Hematopoietic multipotent progenitor cell (in vitro differentiated cells): Measurements from ENCODE around the gene CEP120. TPM values are rescaled to one million over a fixed set of nuclear protein-coding genes. Genes with fewer than 3 reads are reported as not detected.
"Not testable (repeated sequence)": the region's sequence is repeated elsewhere in the genome, so short reads cannot be mapped to it uniquely, and the experiment has no call there.

Experiments used
- DNase-seq, 3 donors: peaks; one replicate each; pipeline ENCODE4 v3.0.0-alpha.2; 2011 to 2015; ENCODE audit warnings: low read depth in 2 of 3, low spot score in 2 of 3
- total RNA-seq: library from RNA; depleted of rRNA; stranded (reverse); fragments of >200 nt; gene quantifications from one replicate; pipeline ENCODE4 v1.2.3, GENCODE V29; 2012

Gene CEP120
- total RNA-seq, 1 donor: 14.3 TPM

DNA sequence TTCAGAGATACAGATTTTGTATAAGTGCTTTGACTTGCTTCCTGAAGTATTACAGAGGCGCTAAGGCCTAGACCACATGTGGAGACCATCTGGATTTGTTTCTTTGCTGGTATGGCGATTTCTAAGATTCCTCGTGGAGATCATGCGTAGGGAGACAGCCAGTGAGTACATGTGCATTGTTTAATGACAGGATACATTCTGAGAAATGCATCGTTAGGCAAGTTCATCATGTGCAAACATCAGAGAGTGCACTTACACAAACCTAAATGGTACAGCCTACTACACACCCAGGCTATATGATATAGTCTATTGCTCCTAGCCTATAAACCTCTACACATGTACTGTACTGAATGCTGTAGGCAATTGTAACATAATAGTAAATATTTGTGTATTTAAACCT lies 16.5 kb upstream of the CEP120 start:
- no peak for DNase-seq

DNA sequence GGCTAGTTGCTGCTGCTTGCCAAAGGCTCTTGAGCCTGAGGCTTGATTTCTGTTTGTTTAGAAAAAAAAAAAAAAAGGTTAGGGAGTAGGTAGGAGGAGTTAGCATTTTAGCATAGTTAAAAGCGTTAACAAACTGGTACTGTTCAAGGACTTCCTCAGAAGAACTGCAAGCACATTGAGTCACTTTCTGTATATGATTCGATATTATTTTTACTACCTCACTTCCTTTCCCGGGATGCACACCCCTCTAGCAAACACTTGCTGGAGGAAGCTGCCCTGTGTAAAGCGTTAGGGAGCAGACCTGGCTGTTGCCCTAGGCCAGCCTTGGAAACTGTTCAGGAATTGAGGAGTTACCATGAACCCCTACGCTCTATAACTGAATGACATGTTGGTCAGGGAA lies 15.7 kb upstream of the CEP120 start:
- no peak for DNase-seq

DNA sequence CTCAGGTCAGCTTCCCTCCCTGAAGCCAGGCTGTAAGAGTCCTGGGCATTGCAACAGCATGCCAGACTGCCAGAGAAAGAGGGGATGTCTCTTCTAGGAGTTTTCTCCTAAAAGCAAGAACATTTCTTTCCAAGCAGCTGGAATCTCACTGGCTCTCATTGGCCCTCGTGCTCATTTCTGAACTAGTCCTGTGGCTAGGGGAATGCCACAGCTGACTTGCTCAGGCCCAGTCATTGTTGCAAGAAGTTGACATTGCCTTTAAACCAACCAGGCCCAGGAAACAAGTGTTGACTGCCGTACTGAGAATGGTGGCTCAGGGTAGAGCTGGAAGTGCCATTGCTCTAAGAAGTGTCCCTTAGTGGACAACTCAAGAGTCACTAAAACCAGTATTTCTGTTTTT lies 15.0 kb upstream of the CEP120 start:
- DNase-seq: no peak

DNA sequence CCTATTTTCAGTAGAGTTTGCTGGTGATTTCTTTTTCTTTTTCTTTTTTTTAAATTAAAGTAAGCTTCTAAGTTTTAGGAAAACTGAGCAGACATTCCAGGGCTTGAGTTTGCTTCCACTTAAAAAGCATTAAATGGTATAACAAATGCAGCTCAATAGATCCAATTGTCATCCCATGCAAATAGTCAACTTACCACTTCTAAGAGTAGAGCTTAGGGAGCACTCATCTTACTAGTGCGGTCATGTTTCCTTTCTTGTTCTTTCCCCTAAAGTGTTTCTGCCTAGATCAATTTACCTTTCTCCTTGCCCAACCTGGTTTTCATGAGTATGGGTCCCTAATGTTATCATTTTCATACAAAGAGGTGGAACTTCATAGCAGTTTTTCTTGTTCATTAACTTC lies 13.0 kb upstream of the CEP120 start:
- DNase-seq: no peak

DNA sequence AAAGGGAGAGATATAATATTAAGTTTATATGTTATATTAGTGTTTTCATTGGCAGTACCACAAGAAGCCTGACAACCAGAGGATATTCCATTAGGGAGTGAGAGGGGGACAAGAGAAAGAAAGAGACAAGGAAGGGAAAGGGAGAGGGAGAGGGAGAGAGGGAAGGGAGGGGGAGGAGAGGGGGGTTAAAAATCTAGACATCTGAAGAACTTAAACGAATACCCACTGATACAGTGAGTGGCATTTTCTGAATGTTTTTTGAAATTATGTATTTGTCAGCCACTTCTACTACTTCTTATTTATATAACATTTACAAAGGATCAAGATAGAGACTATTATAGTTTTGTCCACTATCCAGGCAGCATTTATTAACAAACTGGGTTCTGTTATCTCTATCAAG lies 11.6 kb upstream of the CEP120 start:
- DNase-seq: no peak

DNA sequence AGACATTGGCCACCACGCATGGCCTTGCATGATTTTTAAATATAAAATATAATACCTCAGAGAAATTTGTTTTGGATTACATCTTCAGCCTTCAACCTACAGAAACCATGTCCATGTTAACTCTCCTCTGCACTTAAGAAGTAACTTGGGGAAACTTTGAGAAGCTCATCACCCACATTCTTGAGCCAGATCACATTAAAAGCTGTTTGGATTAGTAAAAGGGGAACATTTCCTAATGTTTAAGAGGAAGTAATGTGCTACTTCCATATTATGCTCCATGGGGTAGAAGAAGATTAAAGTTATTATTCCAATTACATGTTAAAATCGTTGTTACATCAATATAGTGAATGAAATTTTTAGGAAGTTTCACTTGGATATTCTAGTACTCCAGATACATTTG lies 10.4 kb upstream of the CEP120 start:
- no peak for DNase-seq

DNA sequence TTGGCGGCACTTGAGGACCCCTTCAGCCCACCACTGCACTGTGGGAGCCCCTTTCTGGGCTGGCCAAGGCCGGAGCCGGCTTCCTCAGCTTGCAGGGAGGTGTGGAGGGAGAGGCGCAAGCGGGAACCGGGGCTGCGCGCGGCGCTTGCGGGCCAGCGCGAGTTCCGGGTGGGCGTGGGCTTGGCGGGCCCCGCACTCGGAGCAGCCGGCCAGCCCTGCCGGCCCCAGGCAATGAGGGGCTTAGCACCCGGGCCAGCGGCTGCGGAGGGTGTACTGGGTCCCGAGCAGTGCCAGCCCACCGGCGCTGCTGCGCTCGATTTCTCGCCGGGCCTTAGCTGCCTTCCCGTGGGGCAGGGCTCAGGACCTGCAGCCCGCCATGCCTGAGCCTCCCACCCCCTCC lies 7.2 kb upstream of the CEP120 start:
- not testable (repeated sequence) for DNase-seq

DNA sequence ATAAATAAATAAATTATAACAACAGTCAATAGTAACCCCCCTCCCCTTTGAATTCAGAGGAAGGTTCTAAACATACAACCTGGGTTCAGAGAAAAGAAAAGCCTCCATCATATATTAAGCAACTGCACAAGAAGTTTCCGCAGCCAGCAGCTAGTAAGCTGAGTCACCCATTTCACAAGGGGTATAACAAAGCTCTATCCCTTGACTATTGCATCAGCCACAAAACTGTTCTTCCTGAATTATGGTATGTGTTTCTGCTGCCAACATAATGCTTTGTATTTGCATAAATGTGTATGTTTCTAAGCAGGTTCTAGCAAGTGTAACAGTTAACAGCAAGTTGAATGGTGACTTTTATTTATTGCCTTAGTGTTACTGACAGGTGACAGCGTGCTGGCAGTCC lies 6.8 kb upstream of the CEP120 start:
- peak in 1 of 3 donors; percentile 7 for DNase-seq

DNA sequence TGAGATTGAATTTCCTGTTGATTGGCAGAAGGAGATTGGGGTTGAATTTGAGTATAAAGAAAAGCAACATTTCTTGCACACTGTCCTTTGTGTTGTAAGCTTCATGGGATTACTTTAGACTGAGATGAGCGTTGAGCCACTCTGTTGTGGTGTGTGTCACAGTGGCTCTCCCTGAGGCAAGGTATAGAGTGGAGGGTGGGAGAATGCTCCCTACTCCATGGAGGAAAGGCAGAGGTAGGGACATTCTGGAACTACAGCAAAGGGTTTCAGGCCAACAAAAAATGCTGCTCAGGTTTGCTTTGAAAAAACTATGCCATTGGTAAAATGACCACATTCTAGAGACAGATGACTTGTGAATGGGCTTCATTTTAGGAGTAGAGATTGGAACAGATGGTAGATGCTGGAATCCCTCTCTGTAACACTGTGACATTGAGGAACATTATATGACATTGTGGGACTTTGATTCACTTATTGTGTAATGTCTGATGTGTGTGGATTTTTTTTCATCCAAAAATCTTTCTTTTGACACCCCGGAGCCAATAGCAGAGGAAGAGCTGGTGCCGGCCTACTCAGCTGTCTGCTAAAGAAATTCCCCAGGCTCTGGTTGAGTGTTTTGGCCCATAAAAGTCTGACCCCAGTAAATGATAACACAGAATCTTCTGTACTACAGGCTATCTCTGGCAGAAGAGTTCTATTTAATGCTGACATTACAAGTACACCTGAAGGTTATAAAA lies 6.2 kb upstream of the CEP120 start:
- DNase-seq: no peak

DNA sequence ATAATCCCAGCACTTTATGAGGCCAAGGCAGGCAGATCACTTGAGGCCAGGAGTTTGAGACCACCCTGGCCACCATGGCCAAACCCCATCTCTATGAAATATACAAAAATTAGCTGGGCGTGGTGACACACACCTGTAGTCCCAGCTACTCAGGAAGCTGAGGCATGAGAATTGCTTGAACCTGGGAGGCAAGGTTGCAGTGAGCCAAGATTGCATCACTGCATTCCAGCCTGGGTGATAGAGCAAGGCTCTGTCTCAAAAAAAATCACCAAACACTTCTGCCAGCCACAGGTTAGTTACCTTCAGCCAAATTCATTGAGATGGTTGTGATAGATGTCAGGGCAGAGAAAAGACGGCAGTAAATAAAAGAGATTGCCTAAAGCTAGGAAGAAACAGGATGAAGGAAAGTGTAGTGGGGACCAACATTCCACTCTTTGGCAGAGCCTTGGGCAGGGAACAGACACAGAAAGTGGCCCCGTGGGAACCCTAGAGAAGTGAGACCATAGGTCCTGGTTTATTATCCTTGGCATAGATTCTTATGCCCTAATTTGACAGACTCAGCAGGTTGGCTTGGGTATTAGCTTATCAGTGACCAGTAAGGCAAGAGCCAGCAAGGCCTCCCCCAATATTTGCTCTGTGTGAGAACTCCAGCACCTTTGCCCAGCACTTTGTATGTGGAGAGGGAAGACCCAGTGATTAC lies 5.5 kb upstream of the CEP120 start:
- DNase-seq: no peak

DNA sequence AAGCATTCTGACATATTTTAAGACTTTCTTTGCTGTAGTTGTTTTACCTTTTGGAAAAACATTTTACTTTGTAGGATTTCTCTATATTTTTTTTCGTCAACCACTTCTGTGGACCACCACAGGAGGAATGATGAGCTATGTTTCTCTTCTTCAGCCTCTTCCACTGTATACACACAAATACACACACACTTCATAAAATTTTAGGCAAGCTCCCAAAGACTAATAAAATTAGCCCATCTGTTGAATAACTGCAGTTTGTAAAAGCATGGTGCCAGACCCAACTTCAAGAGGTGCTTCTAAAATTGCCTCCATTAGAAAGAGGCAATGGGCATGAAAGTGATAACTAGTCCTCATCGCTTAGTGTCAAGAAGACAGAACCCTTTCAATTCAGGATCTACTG lies 4.1 kb upstream of the CEP120 start:
- no peak for DNase-seq

DNA sequence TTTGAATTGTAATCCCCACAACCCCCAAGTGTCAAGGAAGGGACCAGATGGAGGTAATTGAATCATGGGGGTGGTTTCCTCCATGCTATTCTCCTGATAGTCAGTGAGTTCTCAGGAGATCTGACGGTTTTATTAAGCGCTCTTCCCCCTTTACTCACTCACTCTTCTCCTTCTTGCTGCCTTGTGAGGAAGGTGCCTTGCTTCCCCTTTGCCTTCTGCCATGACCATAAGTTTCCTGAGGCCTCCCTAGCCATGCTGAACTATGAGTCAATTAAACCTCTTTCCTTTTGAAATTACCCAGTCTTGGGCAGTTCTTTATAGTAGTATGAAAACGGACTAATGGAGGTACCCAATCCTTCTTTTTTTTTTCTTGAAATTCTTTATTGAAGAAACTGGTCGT lies 2.2 kb upstream of the CEP120 start:
- peak in 1 of 3 donors; percentile 10 for DNase-seq

DNA sequence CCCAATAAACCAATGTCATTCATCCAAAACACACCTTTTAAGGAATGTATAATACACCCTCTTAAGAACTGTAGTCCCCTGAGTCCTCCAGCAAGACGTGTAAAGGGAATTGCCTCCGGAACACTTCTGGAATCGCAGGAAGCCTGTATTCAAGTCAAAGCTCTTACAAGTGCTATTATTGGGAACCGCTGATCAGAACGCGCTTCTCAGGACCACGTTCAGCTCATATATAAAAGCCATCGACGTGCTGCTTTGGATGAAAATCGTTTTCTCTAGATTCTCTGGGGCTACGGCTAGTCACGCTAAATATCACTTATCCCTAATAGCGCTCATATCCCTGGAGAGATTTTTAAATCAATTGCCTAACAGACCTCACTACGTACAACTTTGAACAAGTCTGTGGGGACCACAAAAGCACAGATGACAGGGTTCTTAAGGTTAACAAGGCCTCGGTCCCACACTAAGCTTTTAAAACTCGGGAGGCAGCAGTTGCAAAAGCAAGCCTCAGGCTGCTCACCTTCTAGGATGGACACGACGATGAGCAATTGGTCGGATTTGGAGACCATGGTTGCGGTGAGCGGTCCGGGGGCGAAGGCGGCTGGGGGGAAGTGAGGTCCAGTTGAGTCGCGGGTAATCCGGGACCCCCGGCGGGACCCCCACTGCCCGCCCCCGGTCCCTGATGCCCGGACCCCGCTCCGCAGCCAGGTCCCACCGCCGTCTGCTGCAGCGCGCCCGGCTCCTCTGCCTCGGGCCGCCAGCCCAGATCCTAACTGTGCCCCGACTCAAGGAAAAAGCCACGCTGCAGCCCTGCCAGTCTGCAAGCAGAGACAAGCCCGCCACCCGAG lies 548 bp downstream of the CEP120 start:
- DNase-seq: peak; percentile 16 to 34 (median 17)

DNA sequence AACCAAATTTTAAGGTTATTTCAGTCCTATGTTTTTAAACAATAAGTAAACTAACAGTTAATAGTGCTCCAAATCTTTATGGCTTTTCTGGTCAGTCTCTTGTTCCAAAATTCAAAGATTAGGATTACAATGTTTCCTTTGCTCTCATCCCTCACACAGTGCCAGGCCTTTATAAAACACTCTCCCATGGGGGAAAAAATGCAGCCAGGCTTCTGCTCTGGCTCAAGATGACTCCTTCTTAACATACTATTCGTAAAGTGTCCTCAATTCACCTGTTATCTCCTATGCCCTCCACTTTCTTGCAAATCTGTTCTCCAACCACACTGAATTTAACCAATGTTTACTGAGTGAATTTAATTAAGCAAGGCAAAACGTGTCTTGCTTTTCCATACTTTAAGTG lies 1.4 kb downstream of the CEP120 start:
- DNase-seq: no peak

DNA sequence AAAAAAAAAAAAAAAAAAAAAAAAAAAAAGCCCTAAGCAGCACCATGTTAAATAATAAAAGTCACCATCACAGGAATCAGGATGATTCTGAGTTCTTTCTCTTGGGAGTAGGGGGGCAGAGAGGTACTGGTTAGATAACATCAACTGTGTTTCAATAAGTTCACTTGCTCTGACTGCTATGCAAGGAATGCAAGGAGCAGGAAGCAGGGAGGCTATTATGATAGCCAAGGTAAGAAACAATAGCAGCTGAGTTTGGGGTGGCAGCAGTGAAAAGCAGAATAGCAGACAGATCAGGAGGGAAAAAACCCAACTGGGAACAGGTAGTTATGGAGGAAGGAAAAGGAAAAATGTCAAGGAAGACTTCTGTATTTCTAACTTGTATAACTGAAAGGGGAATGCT lies 8.2 kb downstream of the CEP120 start:
- DNase-seq: no peak

DNA sequence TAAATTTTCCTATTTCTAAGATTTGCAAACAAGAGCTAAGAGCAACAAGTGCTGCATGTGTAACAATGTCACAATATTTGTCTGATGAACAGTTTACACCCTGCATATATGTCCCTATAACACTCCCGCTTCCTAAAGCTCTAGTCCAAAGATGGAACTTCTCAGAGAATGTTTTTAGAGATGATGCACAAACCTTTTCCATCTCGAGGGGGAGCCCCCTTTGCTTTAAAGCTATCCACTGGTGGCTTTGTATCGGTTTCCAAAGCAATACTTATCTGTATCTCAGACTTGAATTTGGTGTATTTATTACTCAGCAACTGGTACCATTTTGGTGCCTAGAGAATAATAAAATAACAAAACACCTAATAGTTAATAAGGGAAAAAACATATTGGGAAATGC lies 11.0 kb downstream of the CEP120 start:
- no peak for DNase-seq

DNA sequence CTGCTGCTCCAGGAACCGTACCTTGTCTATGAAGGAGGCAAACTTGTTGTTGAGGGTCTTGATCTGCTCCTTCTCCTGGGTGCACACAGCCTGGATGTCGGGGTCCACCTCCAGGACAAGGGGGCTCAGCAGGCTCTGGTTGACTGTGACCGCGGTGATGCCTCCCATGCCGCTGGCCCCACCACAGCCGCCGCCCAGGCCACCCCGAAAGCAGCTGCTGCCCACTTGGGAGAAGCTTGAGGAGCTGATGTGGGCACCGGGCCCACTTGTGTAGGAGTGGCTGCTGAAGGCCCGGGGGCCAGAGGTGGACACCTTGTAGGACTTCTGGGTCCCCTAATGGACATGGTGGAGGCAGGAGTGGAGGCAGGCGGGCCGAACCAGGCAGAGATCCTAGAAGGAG lies 21.2 kb downstream of the CEP120 start:
- DNase-seq: not testable (repeated sequence)

DNA sequence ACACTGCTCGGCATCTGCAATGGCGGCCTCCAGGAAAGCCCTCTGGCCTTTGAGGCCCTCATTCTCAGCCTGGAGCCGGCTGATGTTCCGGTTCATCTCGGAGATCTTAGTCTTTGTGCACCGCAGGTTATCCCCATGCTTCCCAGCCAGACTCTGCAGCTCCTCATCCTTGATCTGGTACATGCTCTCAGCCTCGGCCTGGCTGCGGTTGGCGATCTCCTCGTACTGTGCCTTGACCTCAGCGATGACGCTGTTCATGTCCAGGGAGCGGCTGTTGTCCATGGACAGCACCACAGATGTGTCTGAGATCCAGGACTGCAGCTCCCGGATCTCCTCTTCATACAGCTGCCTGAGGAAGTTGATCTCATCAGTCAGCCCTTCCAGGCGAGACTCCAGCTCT lies 21.9 kb downstream of the CEP120 start:
- DNase-seq: no peak

DNA sequence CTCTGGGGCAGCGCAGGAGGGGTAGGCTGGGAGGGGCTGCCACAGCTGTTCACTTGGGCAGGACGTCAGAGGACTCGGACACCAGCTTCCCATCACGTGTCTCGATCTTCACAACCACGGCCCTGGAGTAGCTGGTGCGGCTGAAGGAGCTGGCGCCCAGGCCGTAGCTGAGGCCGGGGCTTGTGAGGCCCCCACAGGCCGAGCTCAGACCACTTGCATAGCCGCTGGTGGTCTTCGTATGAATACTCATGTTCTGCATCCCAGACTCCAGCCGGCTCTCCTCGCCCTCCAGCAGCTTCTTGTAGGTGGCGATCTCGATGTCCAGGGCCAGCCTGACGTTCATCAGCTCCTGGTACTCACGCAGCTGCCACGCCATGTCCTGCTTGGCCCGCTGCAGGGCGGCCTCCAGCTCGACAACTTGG lies 22.3 kb downstream of the CEP120 start:
- not testable (repeated sequence) for DNase-seq

DNA sequence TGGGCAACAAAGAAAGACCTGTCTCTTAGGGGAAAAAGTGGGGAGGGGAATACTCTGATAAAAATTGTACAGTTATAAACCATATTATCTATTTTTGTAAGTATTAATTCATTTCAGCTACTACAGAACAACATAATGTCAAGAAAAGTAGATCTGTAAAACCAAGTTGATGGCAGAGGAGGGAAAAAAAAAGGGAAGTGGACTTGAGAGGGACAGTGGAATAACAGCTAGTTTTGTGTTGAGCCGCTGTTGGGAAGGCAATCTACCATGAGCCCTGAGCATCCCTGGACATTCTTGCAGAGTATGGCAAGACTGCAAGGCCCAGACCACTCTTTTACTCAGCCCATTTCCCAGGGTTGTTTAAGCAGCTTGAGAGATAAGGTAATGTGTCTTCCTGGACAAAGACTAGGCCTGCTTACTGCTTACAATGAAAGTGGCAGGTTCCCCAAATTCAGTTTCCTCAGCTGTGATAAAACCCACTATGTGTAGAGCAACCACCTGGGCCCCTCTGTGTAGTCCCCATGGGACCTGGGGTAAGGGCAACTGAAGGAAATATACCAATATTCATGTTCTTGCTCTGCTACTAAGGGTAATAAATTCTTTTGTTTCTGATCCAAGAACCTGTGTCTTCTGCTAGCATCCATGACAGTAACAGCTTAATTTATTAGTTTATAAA lies 25.0 kb downstream of the CEP120 start:
- peak in 1 of 3 donors; percentile 4 for DNase-seq

DNA sequence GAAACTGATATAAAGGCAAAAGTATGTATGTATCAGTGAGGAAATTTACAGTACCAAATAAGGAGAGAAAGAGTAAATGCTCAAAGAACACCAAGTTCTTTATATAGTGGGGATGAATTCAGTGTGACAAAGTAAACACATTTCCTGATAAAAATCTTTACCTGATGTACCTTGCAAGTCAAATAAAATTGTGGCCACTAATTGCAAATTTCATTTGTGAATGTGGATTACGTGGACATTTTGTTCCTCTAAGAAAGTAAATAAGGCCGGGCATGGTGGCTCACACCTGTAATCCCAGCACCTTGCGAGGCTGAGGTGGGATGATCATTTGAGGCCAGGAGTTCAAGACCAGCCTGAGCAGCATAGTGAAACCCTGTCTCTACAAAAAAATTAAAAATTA lies 25.7 kb downstream of the CEP120 start:
- DNase-seq: no peak
